GM04503 (cell line): ENCODE measurements around the gene THRSP.

Source experiments
- DNase-seq: peaks from one replicate; pipeline ENCODE4 v3.0.0-alpha.2; 2012; ENCODE audit warnings: low read depth

The THRSP gene

DNA sequence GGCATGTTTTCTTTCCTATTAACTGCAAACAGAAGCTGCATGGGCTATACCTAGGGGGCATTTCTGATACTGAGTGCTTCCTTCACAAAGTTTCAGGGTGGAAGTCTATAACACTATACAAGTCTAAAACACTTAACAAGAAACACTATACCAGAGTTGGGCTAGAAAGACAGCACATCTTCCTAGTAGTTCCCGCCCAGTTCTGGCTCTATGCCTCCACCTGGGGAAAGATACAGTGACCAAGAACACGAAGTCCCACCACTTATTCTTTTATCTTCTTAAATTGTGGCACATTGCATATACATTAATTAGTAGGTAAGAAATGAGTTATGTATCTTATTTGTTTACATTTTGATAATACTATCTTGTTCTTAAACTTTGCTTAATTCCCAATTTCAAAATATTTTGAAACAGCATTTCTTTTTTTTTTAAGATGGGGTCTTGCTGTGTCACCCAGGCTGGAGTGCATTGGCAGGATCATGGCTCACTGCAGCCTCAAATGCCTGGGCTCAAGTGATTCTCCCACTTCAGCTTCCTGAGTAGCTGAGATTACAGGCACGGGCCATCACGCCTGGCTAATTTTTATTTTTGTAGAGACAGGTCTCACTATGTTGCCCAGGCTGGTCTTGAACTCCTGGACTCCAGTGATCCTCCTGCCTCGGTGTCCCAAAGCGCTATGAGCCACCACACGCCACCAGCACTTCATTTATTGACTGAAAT, 34.2 kb downstream of the THRSP start:
- DNase-seq, result no peak

DNA sequence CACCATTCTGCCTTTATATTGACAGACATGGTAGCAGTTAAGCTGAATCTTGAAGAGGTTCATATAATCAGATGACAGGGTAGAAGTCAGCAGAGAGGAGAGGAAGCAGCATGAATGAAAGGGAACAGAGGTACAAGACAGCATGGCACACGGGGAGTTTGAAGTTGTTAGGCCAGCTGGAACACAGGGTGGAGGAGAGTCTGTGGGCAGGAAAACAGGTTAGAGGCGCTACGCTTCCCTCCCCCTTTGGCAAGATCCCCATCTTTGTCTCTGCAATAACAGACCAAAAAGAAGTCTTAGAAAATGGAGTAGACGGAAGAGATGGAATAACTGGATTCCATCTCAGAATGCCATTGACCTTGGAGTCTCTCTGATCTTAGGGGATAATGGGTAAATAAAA, 36.0 kb downstream of the THRSP start:
- DNase-seq, result no peak

DNA sequence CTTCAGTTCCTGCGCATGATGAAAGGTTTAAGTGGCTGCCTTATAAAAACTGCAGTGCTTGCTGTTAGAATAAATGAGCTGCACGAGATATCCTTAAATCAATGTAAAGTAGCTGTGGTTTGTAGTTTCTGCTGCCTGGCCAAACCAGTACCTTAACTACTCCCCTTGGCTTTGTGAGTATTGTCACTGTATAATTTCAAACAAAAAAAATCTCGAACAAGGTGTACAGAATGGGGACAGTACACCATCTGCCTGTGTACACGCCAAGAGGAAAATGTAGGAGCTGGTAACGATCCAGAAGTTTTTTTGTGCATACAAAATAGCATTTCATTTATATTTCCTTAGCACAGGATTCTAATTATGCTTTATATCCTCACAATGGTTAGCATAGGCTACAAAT, 36.6 kb downstream of the THRSP start:
- DNase-seq, result no peak

DNA sequence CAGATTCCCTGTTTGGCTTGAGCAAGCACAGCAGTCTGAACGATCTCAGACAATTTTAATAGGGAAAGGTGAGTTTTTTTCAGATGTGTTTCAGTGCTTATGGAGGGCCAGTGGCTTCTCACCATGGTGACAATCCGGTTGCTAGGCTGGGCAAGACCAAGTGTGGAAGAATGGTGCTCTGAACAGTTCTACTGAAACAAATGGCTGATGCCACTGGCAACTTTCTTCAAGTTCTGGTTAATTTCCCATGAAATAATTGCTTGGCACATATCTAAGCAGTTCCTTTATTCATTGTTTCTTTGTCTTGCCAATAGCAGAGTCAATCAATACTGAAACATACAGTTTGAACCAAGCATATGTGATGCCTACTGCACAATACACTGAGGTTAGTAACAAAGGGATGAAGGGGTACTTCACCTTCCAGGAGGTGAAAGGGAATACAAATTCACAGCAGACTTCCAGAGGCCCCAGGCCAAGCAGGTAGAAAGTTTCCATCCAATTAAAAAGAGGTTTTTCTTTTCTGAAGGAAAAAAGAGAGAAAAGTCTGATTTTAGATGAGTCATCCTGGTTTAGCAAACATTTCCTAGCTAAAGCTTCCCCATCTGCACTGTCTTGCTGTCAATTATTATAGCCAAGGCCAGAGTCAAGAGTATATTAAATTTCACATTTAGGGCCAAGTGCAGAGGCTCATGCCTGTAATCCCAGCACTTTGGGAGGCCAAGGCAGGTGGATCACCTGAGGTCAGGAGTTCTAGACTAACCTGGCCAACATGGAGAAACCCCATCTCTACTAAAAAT, 37.2 kb downstream of the THRSP start:
- no peak for DNase-seq

DNA sequence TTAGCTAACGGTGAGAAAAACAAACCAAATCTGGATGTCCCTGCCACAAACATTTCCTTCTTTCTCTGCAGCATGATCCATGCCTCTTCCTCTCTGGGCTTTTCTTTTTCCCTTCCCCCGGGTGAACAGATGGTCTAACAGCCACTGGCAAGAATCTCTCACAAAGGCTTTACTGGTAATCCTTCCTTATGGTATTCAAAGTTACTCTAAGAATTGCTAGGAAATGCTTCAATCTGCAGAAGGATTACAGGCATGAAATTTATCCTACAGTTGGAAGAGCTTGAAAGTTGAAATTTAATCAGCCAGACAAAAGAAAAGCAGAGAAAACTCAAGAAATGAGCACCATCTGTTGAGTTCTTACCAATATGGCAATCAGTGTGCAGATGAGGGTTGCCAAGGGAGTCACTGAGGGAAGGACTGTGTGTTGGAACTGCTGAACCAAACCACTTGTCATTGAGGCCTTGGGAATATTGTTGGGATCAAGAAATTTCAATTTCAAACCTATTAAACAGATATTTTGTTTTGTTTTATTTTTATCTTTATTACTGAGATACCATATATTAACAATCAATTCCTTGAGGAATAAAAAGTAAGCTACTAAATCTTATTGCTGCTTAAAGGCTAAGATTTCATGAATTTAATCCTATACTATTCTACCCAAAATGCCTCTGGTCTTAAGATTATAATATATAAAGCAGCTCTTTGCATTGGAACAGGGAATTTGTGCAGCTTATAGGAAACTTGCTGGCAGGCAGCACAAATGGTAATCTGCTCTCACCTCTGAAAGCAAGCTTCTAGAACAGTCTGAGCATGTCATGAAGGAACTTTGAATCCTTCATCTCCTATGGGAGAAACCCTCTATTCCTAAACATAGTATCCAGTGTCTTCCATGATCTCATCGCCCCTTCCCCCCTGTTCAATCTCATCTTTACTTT, 45.7 kb downstream of the THRSP start:
- no peak for DNase-seq

DNA sequence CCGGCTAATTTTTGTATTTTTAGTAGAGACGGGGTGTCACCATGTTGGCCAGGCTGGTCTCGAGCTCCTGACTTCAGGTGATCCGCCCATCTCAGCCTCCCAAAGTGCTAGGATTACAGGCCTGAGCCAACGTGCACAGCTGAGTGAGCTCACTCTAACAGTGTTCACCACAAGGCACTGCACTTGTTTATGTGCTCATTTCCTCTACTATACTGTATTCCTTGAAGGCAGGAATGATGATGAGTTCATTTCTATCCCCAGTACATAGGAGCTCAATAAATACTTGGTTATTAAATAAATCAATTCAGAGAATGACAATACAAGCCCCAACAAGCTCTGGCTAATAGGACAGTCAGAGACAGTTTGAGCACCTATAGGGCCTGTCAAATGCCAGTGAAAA, 46.7 kb downstream of the THRSP start:
- DNase-seq, result no peak

DNA sequence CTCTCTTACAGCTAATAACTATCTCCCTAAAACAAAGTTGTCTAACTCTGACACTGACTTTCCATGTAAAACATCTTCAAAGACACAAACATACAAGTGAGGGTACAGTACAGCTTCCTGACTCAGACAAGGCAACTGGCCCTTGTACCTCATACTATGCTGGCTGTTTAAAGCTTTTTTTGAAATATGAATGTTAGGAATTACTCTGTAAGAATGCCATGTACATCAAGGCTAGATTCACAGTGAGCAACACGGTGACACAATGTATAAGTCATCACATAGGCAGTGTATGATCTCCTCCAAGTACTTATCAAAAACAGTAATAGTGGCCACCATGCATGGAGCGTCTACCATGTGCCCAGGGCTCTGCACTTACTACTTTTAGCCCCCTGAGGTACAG, 47.2 kb downstream of the THRSP start:
- DNase-seq, result no peak

DNA sequence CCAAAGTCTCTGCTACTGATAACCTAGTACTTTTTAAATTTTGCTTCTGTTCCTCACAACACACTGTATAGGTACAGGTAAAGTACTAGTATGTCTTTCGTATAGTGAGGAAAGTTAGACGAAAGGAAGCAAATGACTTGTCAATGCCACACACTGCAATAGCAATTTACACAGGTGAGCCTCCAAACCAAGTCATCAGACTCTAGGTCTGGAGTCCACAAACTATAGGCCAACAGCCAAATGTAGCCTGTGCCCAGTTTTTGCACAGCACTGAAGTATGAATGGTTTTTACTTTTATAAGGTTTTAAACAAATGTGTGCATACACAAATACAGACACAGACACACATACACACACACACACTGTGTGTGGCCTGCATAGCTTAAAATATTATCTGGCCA, 47.6 kb downstream of the THRSP start:
- no peak for DNase-seq

DNA sequence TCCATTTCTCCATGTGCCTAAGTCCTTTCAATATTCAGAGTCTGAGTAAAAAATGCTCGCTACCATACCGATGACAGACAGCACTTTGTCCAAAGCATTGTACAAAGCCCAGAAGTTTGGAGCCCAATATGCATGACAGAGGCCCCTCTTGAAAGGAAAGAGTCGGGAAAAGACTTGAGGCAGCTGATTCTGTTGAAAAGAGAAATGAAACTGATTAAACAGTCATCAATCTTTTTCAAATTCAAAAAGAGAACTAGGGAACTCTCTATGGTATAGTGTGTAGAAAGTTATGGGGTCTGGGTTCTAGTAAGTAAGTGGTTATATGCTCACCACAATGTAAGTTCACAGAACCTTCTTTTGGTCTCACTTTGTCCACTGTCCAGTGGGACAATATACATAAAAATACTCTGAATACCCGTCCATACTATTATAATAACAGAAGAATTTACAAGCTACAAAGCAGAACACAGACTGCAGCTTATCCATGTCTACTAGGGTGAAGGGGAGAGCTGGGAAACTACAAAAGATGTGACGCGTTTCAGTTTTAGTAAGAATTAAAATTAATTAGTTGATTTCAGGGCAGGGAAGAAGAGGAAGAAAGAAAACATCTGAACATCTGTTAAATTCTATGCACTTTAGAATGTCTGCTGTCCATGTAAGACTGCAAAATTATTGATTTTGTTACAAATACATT, 49.1 kb downstream of the THRSP start:
- DNase-seq, result no peak
